Measurements from ENCODE around the gene PTPRN2. TPM values are rescaled to one million over a fixed set of nuclear protein-coding genes. Genes with fewer than 3 reads are reported as not detected.

PTPRN2 gene
- total and polyA plus RNA-seq, 2 of the 8 experiments (the other 6 are each of a cell fraction or from before 2014, with no cell fraction given): 2.6 to 4.5 TPM

GRCh38 chr7:158061884-158062656 is 525.6 kb downstream of the PTPRN2 start:
- Histone ChIP-seq H3K23ac (ENCODE audit: insufficient read length) (no peak overlapping the region), H3K27ac (ENCODE audit: low read depth, low read length) (no peak overlapping the region), H2BK15ac (ENCODE audit: low read length) (no peak overlapping the region), H3K14ac (ENCODE audit: insufficient read length) (no peak overlapping the region), H3K4me2 (ENCODE audit: insufficient read depth in 1 of 2, low read depth in 2 of 2, low read length in 2 of 2) (no peak overlapping the region), H3K9ac (replicated peaks in 1 of 4; ENCODE audit: extremely low read depth in 1 of 4, low read depth in 3 of 4, low read length in 3 of 4) (no peak overlapping the region), H3K9me3 (ENCODE audit: insufficient read depth in 2 of 2, low read depth in 1 of 2, low read length in 1 of 2) (peaks cover 38 to 61% of the 10 kb centered on the region in 2 experiments), H4K91ac (replicated peaks; ENCODE audit: insufficient read length, low read length) (no peak overlapping the region), H3K4me3 (ENCODE audit: extremely low read depth in 1 of 4, insufficient read depth in 2 of 4, low read depth in 3 of 4, low read length in 4 of 4) (no peak overlapping the region), H2BK120ac (replicated peaks; ENCODE audit: low read depth, low read length) (no peak overlapping the region), H4K5ac (ENCODE audit: insufficient read length, low read depth, low read length) (no peak overlapping the region), H2AFZ (ENCODE audit: low read length) (no peak overlapping the region), H3K36me3 (ENCODE audit: control insufficient read depth in 2 of 4, insufficient read depth in 4 of 4, low read length in 3 of 4) (no peaks in the 10 kb centered on the region), H3K4me1 (replicated peaks in 1 of 4; ENCODE audit: control insufficient read depth in 3 of 4, insufficient read depth in 4 of 4, low read length in 3 of 4) (no peaks in the 10 kb centered on the region), H4K20me1 (replicated peaks in 1 of 2; ENCODE audit: control insufficient read depth in 1 of 2, insufficient read depth in 2 of 2, low read length in 2 of 2) (no peaks in the 10 kb centered on the region), H4K8ac (ENCODE audit: extremely low read depth, insufficient read depth, low read length) (no peak overlapping the region), H2BK5ac (ENCODE audit: low read depth, low read length) (no peak overlapping the region), H2AK5ac (ENCODE audit: low read depth, low read length) (no peak overlapping the region), H3K79me2 (ENCODE audit: control insufficient read depth in 1 of 2, insufficient read depth in 2 of 2, low read length in 2 of 2) (no peaks in the 10 kb centered on the region), H3K23me2 (ENCODE audit: low read depth, low read length) (no peaks in the 10 kb centered on the region), H3K27me3 (replicated peaks in 1 of 4; ENCODE audit: control insufficient read depth in 3 of 4, extremely low read depth in 1 of 4, insufficient read depth in 3 of 4, low read length in 3 of 4) (no peaks in the 10 kb centered on the region), H3K18ac (ENCODE audit: extremely low read depth, low read length) (no peak overlapping the region), H2BK20ac (ENCODE audit: low read length) (no peak overlapping the region), H3K4ac (replicated peaks; ENCODE audit: insufficient read length, low read depth, low read length) (no peak overlapping the region), H3K56ac (replicated peaks; ENCODE audit: insufficient read length, low read depth, low read length) (no peak overlapping the region), H3K79me1 (ENCODE audit: low read depth, low read length) (no peaks in the 10 kb centered on the region), H2BK12ac (ENCODE audit: low read depth, low read length) (no peak overlapping the region)
- FAIRE-seq: no peak
- 85% methylated on average over 24 of the region's 24 CpGs; no CpG with 5 or more reads in 1 of the 2 experiments for WGBS, 2 experiments (ENCODE audit: extremely low coverage in 1 of 2, insufficient coverage in 1 of 2, insufficient read length in 1 of 2, insufficient replicate concordance in 2 of 2, low coverage in 1 of 2, low lambda C conversion rate in 2 of 2, missing lambda C conversion rate in 1 of 2)
- ChIA-PET CTCF (ENCODE audit: partially characterized antibody) (interaction anchor here (1.3 kb wide), 1 partner anchor 10 kb away, joined by 4 read pairs; no protein-coding TSS in a partner anchor), POLR2A (ENCODE audit: partially characterized antibody) (no interaction called here)
- no peak for DNase-seq (ENCODE audit: low read depth in 1 of 2, low spot score in 2 of 2)

All from H1 (cell line).